Lower leg skin (tissue), 4 donors: ENCODE measurements around the gene UBE2C. TPM values are rescaled to one million over a fixed set of nuclear protein-coding genes. Genes with fewer than 3 reads are reported as not detected.
A peak's percentile ranks its signal among the peaks of the same experiment; 100 is the strongest.

Experiments used
- DNase-seq, 2 donors: peaks; one replicate each; pipeline ENCODE4 v3.0.0-alpha.2; 2019; ENCODE audit warnings: low spot score in 2 of 2
- H3K4me3 ChIP-seq: fragments of 200-600 bp; sonication (generic); 2 replicates; pipeline ENCODE4 v1.5.1; 2017; ENCODE audit warnings: mild to moderate bottlenecking, low read depth; ENCODE audit not compliant: poor library complexity, severe bottlenecking
- POLR2A ChIP-seq, 2 donors: fragments of 450-650 bp; IDR thresholded peaks; one replicate each; pipeline ENCODE4 v1.6.1; 2016 to 2017; ENCODE audit warnings: antibody characterized with exemption in 2 of 2, mild to moderate bottlenecking in 1 of 2, moderate library complexity in 1 of 2
- WGBS, 2 donors: methylation state at CpG; one replicate each; pipeline ENCODE4 v1.1.5; 2018; 5-methylcytosine and 5-hydroxymethylcytosine counted together
- intact Hi-C: fragments of 100-400 bp; cut with DNase I; formaldehyde crosslinking; loops from one replicate; pipeline ENCODE4 v1.15.0; 2023; ENCODE audit warnings: low total_unique reads
- total RNA-seq, 4 donors: library from RNA; depleted of rRNA; stranded (reverse); fragments of >200 nt; gene quantifications; one replicate each; pipeline ENCODE4 v1.1.0, GENCODE V29; 2016
- TF ChIP-seq, protein P1 (sequence below), 3 donors: fragments of 450-650 bp; IDR thresholded peaks; one replicate each; pipeline ENCODE4 v1.5.1; 2016; ENCODE audit warnings: antibody characterized with exemption in 3 of 3, mild to moderate bottlenecking in 3 of 3, moderate library complexity in 2 of 3

UBE2C gene
- total RNA-seq, 4 donors from 2014 or later: 1.1 to 24.1 (median 10.2) TPM

DNA sequence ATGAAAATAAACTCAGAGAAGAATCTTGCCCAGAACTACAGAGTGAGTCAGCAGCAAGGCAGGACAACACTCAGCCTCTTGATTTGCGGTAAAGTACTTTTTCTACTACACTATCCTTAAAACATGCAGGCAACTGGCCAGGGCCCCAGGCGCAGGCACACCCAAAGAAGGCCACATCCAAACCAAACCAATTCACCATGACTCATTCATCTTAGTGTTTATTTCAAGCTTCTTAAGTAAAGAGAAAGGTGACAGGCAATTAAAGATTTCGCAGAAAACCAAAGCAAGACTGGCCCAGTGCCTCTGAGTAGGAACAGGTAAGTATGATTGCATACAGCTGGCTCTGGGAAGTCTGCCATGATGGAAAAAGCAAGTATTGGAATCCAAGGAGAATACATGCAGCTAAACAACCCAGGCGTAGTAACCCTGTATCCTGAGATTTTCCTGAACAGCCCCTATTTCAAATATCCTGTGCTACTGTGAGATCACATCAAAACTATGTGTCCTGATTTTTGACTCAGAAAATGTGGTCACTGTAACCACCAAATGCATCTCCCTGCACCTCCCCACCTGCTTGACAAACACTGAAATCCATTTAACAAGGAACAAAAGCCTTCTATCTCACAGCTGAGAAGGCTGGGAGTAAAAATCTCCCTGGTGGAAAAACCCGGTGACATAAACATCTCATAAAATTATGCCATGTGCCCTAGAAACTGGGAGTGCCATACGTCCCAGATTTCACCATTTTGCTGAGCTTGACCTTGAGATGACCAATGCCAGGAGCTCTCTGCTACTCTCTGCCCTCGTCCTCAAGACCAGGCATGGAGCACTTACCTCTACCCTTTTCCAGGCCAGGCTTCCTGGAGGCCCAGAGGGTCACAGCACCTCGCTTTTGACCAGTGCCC, 33.2 kb upstream of the UBE2C start:
- H3K4me3 ChIP-seq: no peak overlapping the region
- TF ChIP-seq, protein P1, sequence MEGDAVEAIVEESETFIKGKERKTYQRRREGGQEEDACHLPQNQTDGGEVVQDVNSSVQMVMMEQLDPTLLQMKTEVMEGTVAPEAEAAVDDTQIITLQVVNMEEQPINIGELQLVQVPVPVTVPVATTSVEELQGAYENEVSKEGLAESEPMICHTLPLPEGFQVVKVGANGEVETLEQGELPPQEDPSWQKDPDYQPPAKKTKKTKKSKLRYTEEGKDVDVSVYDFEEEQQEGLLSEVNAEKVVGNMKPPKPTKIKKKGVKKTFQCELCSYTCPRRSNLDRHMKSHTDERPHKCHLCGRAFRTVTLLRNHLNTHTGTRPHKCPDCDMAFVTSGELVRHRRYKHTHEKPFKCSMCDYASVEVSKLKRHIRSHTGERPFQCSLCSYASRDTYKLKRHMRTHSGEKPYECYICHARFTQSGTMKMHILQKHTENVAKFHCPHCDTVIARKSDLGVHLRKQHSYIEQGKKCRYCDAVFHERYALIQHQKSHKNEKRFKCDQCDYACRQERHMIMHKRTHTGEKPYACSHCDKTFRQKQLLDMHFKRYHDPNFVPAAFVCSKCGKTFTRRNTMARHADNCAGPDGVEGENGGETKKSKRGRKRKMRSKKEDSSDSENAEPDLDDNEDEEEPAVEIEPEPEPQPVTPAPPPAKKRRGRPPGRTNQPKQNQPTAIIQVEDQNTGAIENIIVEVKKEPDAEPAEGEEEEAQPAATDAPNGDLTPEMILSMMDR (IDR thresholded peaks at IDR 0.05): no peak
- no peak for TF ChIP-seq POLR2A (IDR thresholded peaks at IDR 0.05)
- intact Hi-C loops: no loop called here
- WGBS, 2 donors: 38 to 42% methylated on average over 8 of the region's 8 CpGs
- DNase-seq: peak; percentile 95 to 98

DNA sequence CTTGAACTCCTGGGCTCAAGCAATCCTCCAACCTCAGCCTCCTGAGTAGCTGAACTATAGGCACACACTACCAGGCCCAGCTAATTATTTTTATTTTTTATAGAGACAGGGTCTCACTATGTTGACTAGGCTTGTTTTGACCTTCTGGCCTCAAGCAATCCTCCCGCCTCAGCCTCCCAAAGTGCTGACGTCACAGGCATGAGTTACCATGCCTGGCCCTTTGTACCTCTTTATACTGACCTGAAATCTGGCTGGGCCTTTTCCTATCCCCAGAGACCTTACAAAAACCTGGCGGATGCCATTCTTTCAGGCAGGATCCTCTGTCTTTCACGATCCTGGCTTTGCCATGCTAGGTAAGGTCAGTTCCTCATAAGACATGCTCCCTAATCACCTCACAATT, 32.3 kb upstream of the UBE2C start:
- TF ChIP-seq POLR2A (IDR thresholded peaks at IDR 0.05): no peak
- TF ChIP-seq, protein P1 (IDR thresholded peaks at IDR 0.05): no peak
- intact Hi-C loops: no loop called here
- WGBS, 2 donors: 58 to 81% methylated on average over 4 of the region's 4 CpGs

DNA sequence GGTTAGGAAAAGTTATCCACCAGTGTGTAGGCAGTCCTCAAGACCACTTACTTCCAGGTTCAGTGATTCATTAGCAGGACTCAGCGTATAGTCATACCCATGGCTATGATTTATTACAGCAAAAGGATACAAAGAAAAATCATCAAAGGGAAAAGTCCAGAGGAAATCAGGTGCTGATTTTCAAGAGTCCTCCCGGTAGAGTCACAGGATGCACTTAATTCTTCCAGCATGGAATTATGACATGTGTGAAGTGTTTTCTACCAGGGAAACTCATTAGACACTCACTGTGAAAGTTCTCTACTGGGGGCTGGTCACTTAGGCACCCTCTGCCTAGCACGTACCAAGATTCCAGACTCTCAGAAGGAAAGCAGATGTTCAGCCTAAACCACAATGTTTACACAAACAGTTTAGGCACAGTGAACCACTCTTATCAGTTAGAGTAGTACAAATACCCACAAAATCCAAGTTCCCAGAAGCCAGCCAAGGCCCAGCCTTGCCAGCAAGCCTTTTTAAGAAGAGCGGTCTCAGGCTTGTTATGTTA, 31.0 kb upstream of the UBE2C start:
- intact Hi-C loops: no loop called here
- TF ChIP-seq, protein P1 (IDR thresholded peaks at IDR 0.05): no peak
- no peak for TF ChIP-seq POLR2A (IDR thresholded peaks at IDR 0.05)
- H3K4me3 ChIP-seq: no peak overlapping the region
- 54 to 56% methylated on average over 4 of the region's 4 CpGs for WGBS, 2 donors
- no peak for DNase-seq

More for the DNA sequence above, 32.3 kb upstream of the UBE2C start:
- DNase-seq: no peak
- H3K4me3 ChIP-seq: no peak overlapping the region

DNA sequence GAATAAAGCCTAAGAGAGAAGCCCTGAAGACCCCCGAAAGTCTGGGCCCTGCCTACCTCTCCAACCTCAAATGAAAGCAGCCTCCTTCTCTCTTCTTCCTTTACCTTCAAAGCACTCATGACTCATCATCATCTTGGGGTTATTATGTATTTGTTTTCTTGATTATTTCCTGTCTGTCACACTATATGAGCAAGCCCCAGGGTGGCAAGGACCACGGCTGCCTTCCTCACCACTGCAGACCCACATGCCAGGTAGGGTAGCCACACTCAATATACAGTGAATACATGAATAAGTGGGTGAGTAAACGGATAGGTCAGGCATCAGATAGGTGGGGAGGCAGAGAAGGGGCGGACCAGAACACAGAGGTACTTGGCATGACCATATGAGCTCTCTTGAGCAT, 29.6 kb upstream of the UBE2C start:
- no peak for DNase-seq
- intact Hi-C loops: no loop called here
- 54 to 59% methylated on average over 4 of the region's 4 CpGs for WGBS, 2 donors
- TF ChIP-seq, protein P1 (IDR thresholded peaks at IDR 0.05): no peak
- TF ChIP-seq POLR2A (IDR thresholded peaks at IDR 0.05): no peak
- H3K4me3 ChIP-seq: no peak overlapping the region

DNA sequence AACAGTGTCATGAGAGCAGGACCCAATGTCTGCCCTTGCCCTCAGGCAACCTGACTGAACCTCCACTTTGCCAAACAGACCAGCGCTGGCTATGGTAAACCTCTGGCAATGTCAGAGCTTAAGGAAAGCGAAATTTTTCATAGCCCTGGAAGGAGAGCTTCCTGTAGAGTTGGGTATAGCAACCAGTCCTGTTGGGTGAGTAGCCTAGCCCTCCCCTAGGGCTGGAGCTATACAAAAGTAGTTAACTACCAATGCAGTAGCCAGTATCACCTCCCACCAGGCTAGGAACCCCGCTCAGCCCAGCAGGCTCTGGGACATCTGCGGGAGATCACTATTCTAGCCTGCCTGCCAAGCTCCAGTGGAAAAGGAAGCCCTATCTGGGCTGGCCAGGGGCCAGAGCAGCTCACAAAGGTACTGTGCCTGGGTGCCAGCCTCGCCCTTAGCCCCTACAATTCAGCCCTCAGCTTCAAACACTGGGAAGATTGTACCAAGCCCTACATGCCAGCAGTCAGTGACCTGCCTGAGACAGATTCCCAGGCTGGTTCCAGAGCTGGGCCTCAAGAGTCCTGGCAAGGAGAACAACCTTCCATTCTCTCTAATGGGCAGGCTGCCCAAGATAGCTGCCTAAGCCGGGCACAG, 28.7 kb upstream of the UBE2C start:
- DNase-seq: peak in 1 of 2 donors; percentile 89
- TF ChIP-seq, protein P1 (IDR thresholded peaks at IDR 0.05): no peak
- no peak for TF ChIP-seq POLR2A (IDR thresholded peaks at IDR 0.05)
- intact Hi-C loops: no loop called here
- H3K4me3 ChIP-seq: no peak overlapping the region
- WGBS, 2 donors: 45 to 46% methylated on average over 5 of the region's 6 CpGs
